Measurements from ENCODE around the gene MMP11.
A peak's percentile ranks its signal among the peaks of the same experiment; 100 is the strongest.

The MMP11 gene

GRCh38 chr22:23828800-23829680 is 56.4 kb downstream of the MMP11 start:
- TF ChIP-seq CTCF (IDR thresholded peaks at IDR 0.05; ENCODE audit: low read depth, low read length) = no peak
- no peak overlapping the region for H3K4me3 ChIP-seq (ENCODE audit: low read depth, low read length)
- in situ Hi-C loops (cut with HindIII; ENCODE audit: low sequenced_read_pairs) = no loop called here
- DNase-seq (ENCODE audit: low read depth, low spot score) = no peak

GRCh38 chr22:23829845-23830372 is 57.3 kb downstream of the MMP11 start:
- in situ Hi-C loops (cut with HindIII; ENCODE audit: low sequenced_read_pairs) = no loop called here
- TF ChIP-seq CTCF (IDR thresholded peaks at IDR 0.05; ENCODE audit: low read depth, low read length) = no peak
- DNase-seq (ENCODE audit: low read depth, low spot score) = peak; percentile 87
- H3K4me3 ChIP-seq (ENCODE audit: low read depth, low read length) = no peak overlapping the region

- in situ Hi-C loops (cut with HindIII; ENCODE audit: low sequenced_read_pairs) = no loop called here
- DNase-seq (ENCODE audit: low read depth, low spot score) = no peak
- TF ChIP-seq CTCF (IDR thresholded peaks at IDR 0.05; ENCODE audit: low read depth, low read length) = no peak
- H3K4me3 ChIP-seq (ENCODE audit: low read depth, low read length) = no peak overlapping the region
Measured at GRCh38 chr22:23831261-23831660, 58.6 kb downstream of the MMP11 start.

- H3K4me3 ChIP-seq (ENCODE audit: low read depth, low read length) = no peak overlapping the region
- TF ChIP-seq CTCF (IDR thresholded peaks at IDR 0.05; ENCODE audit: low read depth, low read length) = no peak
- in situ Hi-C loops (cut with HindIII; ENCODE audit: low sequenced_read_pairs) = no loop called here
- DNase-seq (ENCODE audit: low read depth, low spot score) = no peak
Measured at GRCh38 chr22:23831781-23832180, 59.1 kb downstream of the MMP11 start.

GRCh38 chr22:23832226-23833016 is 59.8 kb downstream of the MMP11 start:
- in situ Hi-C loops (cut with HindIII; ENCODE audit: low sequenced_read_pairs) = no loop called here
- no peak overlapping the region for H3K4me3 ChIP-seq (ENCODE audit: low read depth, low read length)
- TF ChIP-seq CTCF (IDR thresholded peaks at IDR 0.05; ENCODE audit: low read depth, low read length) = no peak
- no peak for DNase-seq (ENCODE audit: low read depth, low spot score)

- no peak for TF ChIP-seq CTCF (IDR thresholded peaks at IDR 0.05; ENCODE audit: low read depth, low read length)
- no peak for DNase-seq (ENCODE audit: low read depth, low spot score)
- in situ Hi-C loops (cut with HindIII; ENCODE audit: low sequenced_read_pairs) = no loop called here
- no peak overlapping the region for H3K4me3 ChIP-seq (ENCODE audit: low read depth, low read length)
Measured at GRCh38 chr22:23833017-23833751, 60.5 kb downstream of the MMP11 start.

All from astrocyte of the spinal cord (primary cell).